Stimulated activated CD4-positive, alpha-beta T cell treated with anti-CD3 and anti-CD28 coated beads, Interleukin-4, amount 100 ng/mL, for 48 hours (primary cell): ENCODE measurements around the gene TRMT1L.
"Not testable (repeated sequence)": the region's sequence is repeated elsewhere in the genome, so short reads cannot be mapped to it uniquely, and the experiment has no call there.

Experiments used
- DNase-seq, 2 donors: peaks; one replicate each; pipeline ENCODE4 v3.0.0-alpha.2; 2020; ENCODE audit warnings: low read depth in 2 of 2

TRMT1L gene

GRCh38 chr1:185156854-185157598, at the start of gene TRMT1L, which contains the start of gene SWT1:
Gene TRMT1L (minus strand): TSS chr1:185156953. CDS start chr1:185156712, 241 bp downstream.
Gene SWT1 (plus strand): TSS chr1:185157167. CDS start chr1:185160842, 3,675 bp downstream.
- DNase-seq, result peak; percentile 94 to 99

DNA sequence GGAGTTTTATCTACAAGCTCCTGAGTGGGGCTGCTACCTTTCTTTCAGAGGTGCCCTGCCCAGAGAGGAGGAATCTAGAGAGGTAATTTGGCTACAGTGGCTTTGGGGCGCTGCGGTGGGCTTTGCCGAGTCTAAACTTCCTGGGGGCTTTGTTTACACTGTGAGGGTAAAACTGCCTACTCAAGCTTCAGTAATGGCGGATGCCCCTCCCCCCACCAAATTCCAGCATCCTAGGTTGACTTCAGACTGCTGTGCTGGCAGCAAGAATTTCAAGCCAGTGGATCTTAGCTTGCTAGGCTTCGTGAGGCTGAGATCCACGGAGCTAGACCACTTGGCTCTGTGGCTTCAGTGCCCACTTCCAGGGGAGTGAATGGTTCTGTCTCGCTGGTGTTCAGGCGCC, 44.1 kb upstream of the TRMT1L start:
- no peak for DNase-seq

GRCh38 chr1:185198712-185199111, 42.0 kb upstream of the TRMT1L start:
- not testable (repeated sequence) for DNase-seq

GRCh38 chr1:185193756-185194155, 37.0 kb upstream of the TRMT1L start:
- DNase-seq, result no peak

DNA sequence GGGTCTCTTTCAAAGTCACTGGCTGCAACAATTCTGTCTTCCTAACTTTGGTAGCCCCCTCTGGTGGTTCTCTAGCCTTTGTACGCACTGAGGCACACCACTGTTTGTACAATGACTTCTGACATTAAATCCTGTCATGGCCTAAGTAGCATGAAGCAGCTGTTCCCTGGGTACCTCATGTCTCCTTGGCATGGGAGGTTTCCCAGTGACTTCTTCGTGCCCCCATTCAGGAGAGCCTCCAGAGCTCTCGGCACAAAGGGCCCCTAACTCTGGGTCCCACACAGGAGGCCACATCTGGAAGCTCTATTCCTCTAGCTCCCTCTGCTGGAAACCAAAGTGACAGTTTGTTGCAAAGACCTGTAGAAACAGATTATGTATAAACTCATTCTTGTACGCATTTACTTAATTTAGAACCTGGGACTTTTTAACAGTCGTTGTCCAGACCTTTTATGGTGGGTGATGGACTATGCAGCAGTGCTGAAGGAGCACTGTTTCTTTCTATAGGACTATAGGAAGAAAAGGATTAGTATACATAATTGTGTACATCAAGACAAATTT, 13.6 kb upstream of the TRMT1L start:
- no peak for DNase-seq

GRCh38 chr1:185166106-185166505, 9.4 kb upstream of the TRMT1L start:
- no peak for DNase-seq

GRCh38 chr1:185162491-185162890, 5.7 kb upstream of the TRMT1L start:
- DNase-seq, result no peak

GRCh38 chr1:185159966-185160365, 3.2 kb upstream of the TRMT1L start:
- no peak for DNase-seq

DNA sequence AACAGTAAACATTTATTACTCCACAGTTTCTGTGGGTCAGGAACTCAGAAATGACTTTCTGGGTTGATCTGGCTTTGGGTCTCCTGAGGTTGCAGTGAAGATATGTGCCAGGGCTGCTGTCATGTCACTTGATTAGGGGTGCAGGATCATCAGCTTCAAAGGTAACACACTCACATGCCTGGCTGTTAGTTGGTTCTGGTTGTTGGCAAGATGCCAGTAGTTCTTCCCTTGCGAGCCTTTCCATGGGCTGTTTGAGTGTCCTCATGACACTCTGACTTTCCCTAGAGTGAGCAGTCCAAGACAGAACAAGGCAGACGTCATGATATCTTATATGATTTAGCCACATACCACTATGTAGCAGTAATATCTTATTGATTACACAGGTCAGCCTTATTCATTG, 2.0 kb upstream of the TRMT1L start:
- DNase-seq, result no peak

GRCh38 chr1:185157599-185158412, 1.1 kb upstream of the TRMT1L start:
- no peak for DNase-seq

- DNase-seq, result no peak
These were observed 382 bp downstream of the TRMT1L start for GRCh38 chr1:185156288-185156853.

- DNase-seq, result no peak
These were observed 1.0 kb downstream of the TRMT1L start for GRCh38 chr1:185155600-185156287.

DNA sequence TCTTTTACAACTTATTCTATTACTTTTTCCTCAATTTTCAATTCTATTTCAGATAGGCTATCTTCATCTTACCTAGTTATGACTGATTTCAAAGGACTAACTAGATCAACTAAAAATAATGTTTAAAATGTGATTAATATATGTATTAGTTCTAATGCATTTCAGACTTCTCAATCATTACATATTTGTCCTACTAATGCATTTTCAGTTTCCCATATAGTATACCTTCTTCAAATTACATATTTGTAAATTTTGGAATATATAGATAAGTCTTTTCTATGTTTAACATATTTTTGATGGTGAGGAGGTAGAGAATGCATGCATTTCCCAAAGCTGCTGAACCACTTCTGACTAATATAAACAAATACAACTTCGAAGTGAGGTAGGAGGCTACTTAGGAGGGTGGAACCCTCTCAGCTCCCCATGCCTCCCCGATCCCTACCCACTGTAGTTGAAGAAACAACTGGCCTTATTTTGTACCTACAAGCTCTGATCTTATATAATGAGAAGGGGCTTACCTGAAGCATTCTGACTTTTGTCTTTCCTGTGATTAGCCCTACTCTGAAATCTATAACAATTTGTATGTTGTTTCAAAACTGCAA, 1.7 kb downstream of the TRMT1L start:
- DNase-seq, result no peak

GRCh38 chr1:185152187-185152767, 4.5 kb downstream of the TRMT1L start:
- DNase-seq, result no peak

DNA sequence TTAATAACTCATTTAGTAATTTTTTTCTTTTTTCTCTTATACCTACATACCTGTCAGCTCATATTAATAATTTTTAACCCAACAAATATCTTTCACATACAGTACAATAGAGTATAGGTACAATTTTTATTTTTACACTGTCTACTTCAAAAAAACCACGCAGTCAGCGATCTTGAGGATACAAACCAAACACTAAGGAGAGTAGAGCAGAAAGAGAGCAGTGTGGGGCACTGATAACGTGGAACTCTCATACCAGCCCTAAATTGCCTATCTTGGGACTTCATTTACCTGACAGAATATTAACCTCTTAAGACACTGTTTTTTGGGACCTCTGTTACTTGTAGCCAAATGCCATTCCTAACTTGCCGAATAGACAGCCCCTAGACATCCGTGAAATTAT, 5.5 kb downstream of the TRMT1L start:
- DNase-seq, result no peak

DNA sequence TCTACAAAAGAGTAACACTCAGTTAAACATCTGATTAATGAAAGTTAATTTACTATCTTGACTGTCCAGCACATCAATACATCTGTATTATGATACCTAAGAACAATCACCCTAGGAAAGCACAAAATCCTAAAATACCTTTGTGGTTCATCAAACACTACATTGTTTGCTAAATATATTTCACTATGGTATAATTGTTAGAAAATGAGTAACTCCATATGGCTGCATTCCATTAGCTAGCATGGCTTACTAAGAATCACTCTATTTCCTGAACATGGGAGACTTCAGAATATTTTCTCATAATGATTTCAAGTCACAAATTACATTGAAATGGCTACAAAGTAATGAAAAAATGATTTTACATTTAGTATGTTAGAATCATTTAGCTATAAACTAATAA, 12.5 kb downstream of the TRMT1L start:
- no peak for DNase-seq

DNA sequence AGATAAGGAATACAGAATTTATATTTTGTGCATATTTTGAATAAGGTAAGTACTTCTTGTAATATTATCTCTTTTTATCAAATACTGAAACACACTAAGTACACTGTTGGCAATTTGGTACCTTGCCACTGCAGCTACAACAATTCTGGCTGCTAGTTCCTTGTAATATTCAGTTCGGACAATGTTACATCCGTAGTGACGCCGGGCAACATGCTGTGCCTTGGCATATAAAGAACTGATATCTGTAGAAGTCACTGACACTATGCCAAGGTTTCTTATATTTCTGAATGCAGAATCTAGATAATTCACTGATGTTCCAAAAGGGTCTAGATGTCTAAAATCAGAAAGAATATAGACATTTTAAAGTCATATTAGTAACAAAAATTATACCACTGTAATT, 17.5 kb downstream of the TRMT1L start:
- no peak for DNase-seq

DNA sequence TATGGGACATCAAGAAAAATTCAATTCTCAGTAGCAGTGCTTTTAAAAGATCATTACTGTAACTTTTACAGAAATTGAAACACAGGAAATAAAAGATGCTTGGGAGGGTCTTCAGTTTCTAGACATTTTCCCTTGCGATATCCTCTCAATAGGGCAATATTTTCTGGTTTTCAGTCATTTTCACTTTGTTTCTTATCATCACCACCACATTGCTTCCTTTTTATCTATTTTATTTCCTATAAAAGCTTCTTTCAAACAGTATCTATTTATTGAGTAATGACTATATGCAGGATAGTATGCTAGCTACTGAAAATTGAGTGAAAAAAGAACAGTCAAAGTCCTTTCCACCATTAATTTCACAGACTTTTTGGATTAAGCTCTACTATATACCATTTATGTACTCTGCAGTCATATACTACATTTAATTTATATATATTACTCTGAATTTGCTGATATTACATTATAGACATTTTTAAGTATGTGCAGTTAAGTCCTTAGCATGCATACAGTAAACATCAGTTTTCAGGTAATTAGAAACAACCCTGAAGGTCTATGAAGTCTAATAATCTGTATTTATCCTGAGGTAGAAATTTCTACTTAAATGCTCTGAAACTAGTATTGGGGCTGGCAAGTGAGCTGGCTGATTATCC, 18.7 kb downstream of the TRMT1L start:
- DNase-seq, result no peak

DNA sequence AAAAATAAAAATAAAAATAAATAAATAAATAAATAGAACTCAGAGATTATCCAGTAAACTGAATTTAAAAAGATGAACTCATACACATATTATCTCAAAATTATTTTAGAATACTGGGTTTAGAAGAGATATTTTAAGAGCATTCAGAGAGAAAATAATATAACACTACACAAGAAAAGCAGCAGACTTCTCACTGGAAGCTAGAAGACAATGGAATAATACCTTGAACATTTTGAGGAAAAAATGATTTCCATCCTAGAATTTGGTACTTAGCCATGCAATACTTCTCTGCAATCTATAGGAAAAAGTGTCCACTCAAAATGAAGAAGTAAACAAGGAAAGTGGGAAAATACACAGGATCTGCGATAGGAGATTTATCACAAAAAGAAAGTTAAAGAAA, 24.2 kb downstream of the TRMT1L start:
- DNase-seq, result no peak

GRCh38 chr1:185129708-185130107, 27.0 kb downstream of the TRMT1L start:
- no peak for DNase-seq
